Keratinocyte (primary cell): ENCODE results near the gene SLC13A3.

ENCODE experiments used
- CTCF ChIP-seq, 3 experiments: IDR thresholded peaks in 1 of 3; conservative IDR thresholded peaks in 1 of 3; optimal IDR thresholded peaks in 1 of 3; 2 replicates in 2 of 3; 3 replicates in 1 of 3; pipeline versions ENCODE3 to v1.5.1; 2011; ENCODE audit warnings: low read length in 3 of 3, mild to moderate bottlenecking in 3 of 3, moderate library complexity in 2 of 3, control low read depth in 1 of 3, inconsistent platforms in 1 of 3; ENCODE audit not compliant: insufficient read depth in 2 of 3; ENCODE audit errors: extremely low read depth in 1 of 3
- EZH2 ChIP-seq: IDR thresholded peaks from one replicate; pipeline ENCODE4 v1.6.1; 2012; ENCODE audit warnings: inconsistent platforms, mild to moderate bottlenecking, low read length, moderate library complexity

- no peak for TF ChIP-seq CTCF (optimal IDR thresholded peaks at IDR 0.05 in 1 of 3, IDR thresholded peaks at IDR 0.05 in 1 of 3, conservative IDR thresholded peaks at IDR 0.05 in 1 of 3; ENCODE audit: extremely low read depth in 1 of 3, insufficient read depth in 2 of 3, low read length in 3 of 3)
- no peak for TF ChIP-seq EZH2
These were observed 32.8 kb downstream of the SLC13A3 start for GRCh38 chr20:46618316-46619100.
